Stromal cell of bone marrow (primary cell): Measurements from ENCODE around the gene MSX1.

ENCODE experiments used
- DNase-seq: peaks from one replicate; pipeline ENCODE4 v3.0.0-alpha.2; 2012; ENCODE audit warnings: low read depth

MSX1 gene

DNA sequence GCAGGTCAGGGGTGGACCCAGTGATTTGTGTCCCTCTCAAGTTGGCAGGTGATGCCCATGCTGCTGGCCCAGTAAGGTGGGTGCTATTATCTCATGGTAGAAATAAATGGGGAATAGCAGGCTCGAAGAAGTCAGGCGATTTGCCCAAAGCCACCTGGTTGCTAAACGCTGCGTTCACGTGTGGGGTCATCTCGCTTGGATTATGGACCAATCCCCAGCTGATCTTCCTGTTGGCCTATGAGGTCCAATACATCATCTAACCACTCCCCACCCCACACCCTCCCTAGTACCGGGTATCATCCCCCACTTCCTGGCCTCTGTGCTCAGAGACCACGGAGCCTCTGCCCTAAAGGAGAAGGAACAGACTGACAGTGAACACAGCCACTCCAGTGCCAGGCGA, 18.3 kb upstream of the MSX1 start:
- no peak for DNase-seq

DNA sequence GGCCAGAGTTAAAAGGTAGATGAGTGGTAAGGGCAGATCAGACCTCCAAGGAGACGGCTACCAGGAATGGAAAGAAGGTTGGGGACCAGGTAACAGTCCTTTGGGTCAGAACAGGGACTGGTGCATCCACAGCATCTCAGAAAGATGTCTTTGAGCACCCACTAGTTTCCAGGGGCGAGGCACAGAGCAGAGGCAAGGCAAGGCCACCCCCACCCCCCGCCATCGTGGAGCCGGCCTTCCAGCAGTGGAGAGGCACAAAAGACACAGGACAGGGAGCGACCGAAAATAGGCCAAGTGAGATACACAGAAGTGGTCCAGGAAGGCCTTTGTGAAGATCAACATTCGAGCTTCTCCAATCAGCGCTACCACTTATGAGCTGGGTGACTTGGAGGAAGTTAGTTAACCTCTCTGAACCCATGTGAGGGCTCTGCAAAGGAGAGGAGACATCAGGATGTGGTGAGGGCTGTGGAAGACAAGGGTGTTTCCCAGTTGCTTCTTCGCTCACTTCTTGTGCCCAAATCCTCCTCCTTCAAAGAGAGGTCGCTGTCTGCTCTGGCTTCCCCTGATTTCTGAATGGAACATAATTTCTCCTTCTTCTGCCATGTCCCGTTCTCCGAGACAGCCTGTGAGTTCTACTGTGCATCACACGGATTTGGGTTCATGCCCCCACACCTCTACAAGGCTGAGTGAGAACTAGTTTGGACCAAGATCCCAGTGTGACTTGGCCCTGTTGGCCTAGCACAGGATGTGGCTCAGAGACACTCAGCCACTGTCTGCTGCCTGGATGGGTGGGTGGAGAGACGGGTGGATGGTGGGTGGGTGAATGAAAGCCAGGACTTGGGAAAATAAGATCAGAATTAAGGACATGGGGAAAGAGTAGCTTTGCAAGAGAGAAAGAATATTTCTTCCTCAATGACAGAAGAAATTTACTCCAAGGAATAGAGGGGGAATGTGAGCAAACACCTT, 16.7 kb upstream of the MSX1 start:
- DNase-seq = no peak

DNA sequence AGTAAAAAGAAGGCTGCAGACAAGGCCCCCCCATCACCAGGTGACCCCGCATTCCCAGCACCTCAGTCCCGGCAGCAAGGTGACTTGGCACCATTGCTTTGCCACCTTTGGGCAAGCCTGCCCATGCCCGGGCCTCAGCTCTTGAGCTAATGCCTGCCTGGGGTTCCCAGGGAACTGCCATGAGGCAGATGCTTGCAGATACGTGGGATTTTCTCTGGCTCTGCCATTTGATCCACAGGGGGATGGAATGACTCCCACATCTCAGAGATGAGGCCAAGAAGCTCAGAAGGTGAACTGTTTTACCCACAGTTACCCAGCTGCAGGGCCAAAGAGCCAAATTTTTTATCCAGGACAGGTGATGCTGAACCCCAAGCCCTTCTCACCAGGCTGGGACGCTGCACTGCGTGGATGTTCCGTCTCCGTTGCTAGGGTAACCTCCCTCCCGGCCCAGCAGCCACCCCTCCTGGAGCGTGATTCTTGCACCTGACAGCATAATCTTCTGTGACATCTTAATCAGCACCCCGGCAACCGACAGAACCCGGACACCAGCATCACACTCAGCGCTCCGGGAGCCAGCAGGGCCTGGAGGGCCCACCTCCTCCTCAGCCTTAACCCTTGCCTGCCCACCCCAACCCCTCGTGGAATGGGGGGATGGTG, 15.7 kb upstream of the MSX1 start:
- DNase-seq = no peak

DNA sequence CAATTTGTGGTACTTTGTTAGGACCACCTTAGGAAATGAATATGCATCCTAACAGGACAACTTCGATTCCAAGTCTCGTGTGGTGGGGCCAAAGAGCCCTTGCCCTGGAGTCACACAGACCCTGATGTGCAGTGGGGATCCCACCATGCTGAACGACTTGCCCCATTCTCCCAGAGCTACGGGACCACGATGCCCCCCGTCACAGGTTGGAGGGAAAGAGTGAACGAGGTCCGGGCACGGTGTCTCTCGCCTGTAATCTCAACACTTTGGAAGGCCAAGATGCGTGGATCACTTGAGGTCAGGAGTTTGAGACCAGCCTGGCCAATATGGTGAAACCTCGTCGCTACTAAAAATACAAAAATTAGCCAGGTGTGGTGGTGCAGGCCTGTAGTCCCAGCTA, 14.4 kb upstream of the MSX1 start:
- DNase-seq = no peak

DNA sequence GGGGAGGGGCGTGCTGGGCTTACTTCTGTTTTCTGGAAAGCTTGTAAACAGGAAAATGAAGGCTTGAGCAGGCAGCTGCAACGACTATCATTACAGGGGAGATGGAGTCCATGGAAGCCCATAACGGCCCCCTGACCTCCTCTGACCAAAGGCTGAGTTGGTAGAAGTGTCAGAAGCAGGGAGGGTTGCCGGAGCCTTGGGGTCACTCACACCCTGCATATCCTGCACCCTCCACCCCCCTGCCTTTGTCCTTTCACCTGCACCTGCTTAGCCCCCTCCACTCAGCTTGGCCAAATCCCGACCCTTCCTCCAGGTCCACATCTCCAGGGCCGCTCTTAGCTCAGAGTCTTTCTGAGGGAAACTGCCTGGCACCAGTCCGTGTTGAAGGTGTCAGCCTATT, 12.5 kb upstream of the MSX1 start:
- no peak for DNase-seq

DNA sequence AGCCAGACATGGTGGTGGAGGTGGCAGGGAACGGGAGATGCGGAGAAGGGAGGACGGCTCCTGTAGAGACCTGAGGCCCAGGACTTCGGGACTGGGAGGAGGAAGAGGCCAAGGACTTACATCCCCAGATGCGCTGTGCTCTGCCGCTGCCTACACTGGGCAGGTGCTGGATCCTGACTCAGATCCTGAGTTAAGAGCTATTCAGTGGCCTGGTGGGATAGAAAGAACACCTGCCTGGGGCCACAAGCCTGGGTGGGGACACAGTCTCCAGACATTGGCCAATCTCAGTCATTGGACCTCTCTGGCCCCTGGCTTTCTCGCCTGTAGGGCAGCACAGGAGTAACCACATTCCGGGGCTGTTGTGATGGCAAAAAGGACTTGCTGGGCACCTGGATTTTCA, 10.9 kb upstream of the MSX1 start:
- DNase-seq = no peak

DNA sequence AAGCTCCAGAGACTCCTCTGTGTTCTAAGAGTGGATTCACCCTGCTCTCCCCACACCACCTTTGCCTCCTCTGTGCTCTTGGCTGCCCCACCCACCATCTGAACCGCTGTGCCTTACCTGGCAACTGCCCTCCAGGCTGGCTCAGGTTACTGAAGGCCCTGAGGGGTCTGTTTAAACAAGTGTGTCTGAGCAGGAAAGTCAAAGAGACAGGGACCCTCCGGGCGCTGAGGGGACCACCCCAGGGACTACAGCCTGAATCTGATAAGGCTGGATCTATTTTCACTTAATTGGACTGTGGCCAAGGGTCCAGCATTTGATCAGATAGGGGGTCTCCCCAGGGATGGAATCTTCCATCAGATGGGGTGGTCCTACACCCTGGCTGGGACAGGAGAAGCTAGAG, 10.4 kb upstream of the MSX1 start:
- no peak for DNase-seq

DNA sequence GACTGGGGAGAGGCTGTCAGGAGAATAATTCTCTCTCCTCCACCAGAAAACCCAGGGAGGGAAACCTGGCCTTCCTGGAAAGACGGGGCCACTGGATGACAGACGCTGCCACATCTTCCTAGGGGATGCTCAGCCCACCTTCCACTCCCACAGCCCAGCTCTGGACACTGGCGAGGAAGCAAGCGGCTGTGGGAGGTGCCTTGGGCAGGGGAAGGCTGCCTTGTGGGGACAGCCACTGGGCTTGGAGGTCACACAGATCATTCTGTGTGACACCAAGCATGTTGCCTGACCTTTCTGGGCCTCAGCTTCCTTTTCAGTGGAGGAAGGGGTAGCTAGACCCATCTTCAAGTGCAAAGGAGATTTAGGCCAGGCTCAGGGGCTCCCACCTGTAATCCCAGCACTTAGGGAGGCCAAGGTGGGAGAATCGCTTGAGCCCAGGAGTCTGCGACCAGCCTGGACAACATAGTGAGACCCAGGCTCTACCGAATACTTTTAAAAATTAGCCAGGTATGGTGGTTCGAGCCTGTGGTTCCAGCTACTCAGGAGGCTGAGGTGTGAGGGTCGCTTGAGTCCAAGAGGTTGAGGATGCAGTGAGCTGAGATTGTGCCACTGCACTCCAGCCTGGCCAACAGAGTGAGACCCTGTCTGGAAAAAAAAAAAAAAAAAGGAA, 9.8 kb upstream of the MSX1 start:
- no peak for DNase-seq

DNA sequence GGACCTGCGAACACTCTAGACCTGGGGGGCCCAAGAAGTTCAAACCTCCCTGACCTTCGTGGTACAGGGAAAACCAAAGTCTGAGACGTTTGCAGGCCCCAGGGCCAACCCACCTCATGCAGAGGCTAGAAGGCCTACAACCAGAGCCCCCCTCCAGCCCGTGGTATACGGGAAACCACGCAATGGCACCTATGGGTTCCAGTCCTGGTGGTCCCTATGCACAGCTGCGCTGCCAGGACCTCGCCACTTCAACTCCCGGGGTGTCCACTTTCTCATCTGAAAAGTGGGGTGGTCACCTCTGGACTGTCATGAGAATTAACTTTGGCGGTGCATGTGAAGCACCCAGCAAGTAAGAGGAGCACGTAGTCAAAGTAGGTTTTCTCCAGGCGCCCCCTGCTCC, 8.4 kb upstream of the MSX1 start:
- DNase-seq = no peak

DNA sequence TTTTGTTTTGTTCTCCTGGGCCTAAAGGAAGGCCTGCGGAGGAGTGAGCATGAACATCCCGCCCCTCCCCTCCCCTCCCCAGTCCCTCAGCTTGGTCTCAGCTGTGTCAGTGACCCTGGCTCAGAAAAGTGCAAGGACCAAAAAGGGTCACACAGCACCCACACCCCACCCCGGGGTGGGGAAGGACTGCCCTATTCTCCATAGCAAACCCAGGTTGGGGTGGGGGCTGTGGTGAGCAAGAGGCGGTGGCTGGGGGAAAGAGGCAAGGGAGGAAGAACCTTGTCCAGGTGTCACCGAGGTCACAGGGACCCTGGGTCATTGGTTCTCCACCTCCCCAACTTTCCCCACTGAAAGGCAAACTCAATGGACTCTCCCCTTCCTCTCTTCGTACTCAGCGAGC, 7.6 kb upstream of the MSX1 start:
- no peak for DNase-seq

DNA sequence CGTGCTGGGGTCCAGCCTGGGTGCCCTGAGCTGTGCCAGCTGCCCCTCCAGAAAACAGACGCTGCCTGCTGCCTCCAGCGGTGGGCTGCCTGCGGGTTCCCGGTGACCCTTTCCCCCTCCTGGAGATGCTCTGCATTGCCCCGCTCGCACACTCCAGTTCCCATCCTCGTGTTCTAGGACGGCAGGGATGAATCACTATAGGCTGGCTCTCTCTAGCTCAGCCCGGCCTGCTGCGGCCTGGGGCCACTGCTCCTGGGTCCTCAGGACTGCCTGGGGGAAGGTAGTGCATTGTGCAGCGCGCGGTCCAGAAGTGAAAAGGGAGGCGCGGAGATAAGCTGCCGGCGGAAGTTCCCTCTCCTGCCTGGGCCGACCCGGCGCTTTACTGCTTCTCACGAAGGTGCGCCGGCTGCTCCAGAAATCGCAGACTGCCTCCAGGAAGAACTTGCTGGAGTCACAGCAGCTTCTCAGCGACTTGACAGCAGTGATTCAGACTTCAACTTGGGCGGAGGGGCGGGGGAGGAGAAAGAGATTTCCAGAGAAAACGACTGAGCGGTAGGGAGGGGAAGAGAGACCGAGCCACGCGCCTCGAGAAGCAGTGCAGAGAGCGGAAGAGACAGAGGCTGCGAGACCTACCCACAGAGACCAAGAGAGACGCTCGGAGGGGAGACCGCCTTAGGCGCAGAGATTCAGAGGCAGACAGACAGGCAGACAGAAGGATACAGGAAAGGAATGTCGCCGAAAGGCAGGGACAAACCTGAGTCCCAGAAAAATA, 6.7 kb upstream of the MSX1 start:
- DNase-seq = peak; percentile 63

DNA sequence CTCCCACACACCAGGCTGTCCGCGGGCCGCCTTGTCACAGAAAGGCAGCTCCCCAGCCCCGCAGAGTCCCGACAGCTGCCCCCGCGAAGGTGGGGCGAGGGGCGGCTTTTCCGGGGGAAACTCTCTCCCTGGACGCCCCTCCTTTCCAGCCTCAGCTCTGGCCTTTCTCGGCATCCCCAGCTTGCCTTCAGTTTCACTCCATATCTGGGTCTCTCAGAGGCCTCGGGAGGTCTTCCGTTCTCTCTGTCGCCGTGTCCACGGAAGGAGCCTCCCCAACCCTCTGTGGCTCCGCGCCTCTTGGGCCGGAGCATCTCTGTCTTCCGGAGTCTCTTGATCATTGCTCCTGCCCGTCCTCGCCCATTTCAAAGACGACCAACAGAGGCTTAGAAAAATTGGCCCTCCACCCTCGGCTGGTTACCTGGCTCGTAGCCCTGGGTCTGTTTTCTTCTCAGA, 6.1 kb upstream of the MSX1 start:
- DNase-seq = no peak

DNA sequence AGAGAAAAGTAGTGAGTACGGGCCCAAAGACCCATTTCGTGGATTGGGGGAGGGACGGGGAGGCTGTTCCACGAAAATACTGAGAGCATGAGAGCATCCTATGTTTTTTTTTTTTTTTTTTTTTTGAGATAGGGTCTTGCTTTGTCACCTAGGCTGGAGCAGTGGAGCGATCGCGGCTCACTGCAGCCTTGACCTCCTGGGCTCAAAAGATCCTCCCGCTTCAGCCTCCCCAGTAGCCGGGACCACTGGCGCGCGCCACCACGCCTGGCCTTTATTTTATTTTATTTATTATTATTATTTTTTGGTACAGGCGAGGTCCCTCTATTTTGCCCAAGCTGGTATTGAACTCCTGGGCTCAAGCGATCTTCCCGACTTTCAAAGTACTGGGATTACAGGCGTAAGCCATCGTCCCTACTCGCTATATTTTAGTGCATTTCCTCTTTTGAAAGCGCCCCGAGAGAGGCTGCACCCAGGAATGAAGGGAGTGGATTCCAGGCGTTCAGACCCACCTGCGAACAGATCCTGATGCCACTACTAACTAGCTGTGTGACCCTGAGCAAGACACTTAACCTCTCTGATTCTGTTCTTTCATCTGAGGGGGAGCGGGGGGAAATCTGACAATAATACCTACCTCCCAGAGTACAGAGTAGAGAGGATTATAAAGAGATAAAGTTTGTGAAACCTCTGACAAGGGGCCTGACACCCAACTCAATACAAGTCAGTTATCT, 5.4 kb upstream of the MSX1 start:
- no peak for DNase-seq

DNA sequence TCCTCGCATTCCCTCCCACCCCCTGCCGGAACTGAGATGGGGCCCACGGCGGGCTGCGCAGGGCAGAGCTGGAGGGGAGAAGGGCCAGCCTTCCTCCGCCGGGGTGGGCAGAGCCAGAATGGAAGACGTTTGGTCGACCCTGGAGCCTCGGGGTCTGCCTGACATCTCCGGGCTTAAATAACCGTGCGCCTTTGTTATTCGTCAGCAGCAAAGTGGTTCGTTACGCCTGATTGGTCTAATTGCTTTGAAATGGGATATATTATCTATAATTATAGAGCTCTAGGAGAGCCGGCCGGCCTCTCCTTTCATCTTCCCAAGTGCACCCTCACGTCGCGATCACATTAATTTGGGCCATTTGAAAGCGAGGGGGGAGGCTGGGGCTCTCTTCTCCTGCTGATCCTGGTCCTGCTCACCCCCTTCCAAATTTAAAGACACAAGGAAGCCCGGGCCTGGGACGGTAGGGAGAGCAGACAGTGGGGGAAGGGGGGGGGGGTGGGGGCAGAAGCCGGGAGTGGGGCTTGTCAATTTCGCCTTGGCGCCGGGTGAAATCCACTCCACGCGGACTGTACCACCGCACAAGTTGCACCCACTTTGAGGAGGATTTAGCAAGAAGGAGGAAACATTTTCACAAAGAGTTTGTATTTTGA, 4.7 kb upstream of the MSX1 start:
- DNase-seq = no peak

DNA sequence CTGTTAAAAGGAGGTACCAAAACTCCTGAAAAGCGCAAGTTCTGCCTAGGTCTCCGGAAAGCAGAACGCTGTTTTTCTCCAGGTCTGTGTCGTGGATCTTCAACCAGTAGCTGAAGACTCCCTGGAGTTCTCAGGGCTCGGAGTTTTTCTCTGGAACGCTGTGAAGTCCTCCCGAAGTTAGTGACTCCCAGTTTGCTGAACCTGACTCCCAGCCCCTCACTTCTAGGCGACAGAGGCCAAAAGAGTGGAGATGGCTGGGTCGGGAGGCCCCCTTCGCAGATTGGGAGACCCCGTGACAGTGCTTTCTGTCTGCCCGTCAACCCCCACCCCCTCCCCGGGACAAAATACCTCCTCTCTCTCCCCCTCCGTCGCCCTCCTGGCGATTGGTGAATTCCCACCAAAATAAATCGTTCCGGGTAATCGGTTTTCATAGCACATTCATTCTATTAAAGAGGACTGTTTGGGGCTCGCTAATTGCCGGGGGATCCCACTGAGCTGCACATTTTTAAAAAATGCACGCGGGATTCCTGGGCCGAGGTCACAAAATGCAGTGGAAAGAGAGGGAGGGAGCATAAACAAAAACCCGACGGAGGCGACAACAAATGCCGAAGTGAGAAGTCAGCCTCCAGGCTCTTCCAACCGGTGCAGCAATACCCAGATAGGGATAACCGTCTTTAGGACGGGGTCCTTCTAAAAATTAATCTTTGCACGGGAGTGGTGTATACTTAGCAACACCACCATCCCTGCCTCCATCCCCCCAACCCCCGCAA, 4.0 kb upstream of the MSX1 start:
- DNase-seq = no peak

DNA sequence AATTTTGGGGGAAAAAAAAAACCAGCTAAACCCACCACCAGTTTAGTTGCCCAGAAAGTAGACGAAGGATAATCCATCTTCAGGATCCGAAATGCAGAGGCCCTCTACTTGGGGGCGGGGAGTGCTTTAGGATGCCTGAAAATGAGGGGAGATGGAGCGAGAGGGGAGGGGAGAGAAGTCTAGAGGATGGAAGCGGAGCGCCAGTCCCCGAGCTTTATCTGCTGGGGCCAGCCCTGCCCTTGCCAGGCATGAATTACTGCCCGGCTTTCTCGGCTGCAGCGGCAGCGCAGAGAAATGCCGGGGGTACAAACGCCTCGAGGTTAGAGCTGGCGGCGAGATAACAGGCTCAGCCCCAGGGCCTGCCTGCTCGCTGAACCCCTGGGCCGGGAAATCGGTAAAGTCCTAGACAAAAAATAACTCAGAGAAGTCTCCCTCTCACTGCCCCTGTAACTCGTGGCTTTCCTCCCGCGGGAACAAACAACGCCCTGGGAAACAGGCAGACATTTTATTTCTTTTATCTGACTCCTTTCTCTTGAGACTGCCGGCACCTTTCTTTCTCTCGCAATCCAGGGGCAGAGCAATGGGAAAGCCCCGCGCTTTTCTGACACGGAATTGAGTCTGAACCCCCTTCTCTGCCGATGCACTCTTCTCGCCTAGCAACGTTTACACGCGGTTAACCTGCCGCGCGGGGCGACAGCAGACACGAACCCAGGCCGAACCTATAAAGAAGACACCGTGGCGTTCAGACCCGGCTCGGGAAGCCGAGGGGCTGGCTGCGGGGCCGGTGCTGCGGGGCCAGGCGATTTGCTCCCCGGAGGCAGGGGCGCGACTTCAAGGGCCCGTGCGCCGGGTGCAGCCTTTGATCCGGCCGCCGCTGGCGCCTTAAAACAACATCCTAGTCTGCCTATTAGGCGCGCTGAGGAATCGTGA, 3.1 kb upstream of the MSX1 start:
- DNase-seq = no peak

DNA sequence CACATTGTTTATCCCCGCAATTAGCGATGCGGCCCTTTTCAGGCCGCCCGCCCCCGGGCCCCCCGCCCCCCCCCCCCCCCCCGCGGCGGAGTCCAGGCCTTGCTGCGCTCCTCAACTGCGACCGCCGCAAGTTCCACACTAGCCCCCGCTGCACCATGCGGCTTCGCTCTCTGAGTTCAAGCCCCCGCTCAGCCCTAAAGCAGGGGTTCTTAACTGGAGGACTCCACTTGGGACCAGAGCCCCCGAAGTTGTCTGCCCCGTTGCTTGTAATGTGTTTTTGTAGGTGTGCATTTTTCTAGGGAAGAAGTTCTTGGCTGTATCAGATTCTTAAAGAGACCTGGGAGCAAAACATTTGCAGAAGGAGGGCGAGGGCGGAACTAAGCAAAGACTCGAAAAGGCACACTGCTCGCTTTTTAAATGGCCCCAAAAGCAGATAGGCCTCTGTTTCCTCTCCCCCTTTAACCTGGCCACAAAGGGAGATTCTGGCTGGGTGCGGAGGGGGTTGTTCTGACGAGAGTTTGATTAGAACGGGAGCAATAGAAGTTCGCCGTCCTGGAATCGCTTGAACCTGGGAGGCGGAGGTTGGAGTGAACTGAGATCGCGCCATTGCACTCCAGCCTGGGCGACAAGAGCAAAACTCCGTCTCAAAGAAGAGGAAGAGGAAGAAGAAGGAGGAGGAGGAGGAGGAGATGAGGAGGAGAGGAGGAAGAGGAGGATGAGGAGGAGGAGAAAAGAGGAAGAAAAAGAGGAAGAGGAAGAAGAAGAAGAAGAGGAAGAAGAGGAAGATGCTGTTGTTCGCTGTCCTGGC, 2.3 kb upstream of the MSX1 start:
- DNase-seq = no peak

DNA sequence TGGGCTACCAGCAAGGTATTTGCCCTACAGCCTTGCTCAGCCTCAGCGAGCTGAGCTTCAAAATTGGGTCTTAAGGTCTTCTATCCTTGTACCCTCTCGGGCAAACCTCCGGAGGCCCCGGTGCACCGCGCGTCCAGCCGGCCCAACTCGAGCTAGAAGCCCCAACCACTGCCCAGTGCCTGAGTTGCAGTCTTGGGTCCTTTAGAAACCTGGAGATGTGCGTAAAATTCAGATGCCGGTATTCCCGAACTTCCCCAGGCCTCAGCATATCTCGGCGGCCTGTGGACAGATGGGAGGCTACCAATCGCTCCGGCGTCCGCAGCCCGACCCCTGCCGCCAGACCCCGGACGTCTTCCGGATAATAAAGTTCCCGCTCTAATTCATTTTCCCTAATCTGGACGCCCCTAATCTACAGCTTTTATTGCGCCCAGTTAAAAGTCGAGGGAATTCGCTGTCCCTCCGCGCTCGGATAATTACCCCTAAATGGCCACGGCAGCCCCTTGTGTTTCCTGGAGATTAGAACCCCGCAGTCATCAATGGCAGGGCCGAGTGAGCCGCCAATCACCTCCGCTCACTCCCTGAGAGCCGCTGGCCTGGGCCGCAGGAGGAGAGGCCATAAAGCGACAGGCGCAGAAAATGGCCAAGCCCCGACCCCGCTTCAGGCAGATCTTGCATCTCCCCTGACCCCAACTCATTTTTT, 1.5 kb upstream of the MSX1 start:
- no peak for DNase-seq
